Testis (tissue), 2 donors: Measurements from ENCODE around the gene RAB8A.
A peak's percentile ranks its signal among the peaks of the same experiment; 100 is the strongest.

Experiments used
- POLR2A ChIP-seq: fragments of 450-650 bp; IDR thresholded peaks from one replicate; pipeline ENCODE4 v1.6.1; 2017; ENCODE audit warnings: antibody characterized with exemption, mild to moderate bottlenecking, moderate library complexity
- TF ChIP-seq, protein P1 (sequence below), 3 experiments: fragments of 450-650 bp in 2 of 3; fragments of 200-600 bp in 1 of 3; sonication (generic) in 1 of 3; IDR thresholded peaks; one replicate each; pipeline ENCODE4 v1.5.1; 2016 to 2019; ENCODE audit warnings: antibody characterized with exemption in 3 of 3, mild to moderate bottlenecking in 2 of 3, moderate library complexity in 1 of 3

DNA sequence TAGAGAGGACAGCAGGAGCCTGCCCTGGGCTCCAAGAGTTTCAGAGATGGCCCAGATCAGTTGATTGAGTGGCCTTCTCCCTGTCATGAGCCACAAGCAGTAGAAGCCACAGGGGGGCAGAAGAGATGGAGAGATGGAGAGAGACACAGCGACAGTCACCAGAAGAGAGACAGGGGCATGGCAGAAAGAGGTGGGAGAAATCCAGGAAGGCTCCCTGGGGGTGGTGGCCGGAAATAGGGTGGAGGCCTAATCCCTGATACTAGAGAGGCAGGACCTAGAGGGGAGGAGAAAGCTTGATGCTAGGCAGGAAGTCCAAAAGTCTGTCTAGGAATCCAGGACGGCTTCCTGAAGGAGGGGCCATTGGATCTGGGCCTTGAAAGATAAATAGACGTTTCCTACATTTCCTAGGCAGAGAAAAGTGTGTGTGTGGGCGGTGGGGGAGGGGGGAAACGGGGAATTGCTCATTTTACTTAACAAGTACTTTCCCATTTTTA is 45.0 kb upstream of the RAB8A start:
- TF ChIP-seq, protein P1, sequence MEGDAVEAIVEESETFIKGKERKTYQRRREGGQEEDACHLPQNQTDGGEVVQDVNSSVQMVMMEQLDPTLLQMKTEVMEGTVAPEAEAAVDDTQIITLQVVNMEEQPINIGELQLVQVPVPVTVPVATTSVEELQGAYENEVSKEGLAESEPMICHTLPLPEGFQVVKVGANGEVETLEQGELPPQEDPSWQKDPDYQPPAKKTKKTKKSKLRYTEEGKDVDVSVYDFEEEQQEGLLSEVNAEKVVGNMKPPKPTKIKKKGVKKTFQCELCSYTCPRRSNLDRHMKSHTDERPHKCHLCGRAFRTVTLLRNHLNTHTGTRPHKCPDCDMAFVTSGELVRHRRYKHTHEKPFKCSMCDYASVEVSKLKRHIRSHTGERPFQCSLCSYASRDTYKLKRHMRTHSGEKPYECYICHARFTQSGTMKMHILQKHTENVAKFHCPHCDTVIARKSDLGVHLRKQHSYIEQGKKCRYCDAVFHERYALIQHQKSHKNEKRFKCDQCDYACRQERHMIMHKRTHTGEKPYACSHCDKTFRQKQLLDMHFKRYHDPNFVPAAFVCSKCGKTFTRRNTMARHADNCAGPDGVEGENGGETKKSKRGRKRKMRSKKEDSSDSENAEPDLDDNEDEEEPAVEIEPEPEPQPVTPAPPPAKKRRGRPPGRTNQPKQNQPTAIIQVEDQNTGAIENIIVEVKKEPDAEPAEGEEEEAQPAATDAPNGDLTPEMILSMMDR (IDR thresholded peaks at IDR 0.05), result peak; percentile 6 to 28 (median 28)
- TF ChIP-seq POLR2A, result no peak
